ENCODE results near the gene ANKRD35.
"Not testable (repeated sequence)": the region's sequence is repeated elsewhere in the genome, so short reads cannot be mapped to it uniquely, and the experiment has no call there.

ANKRD35 gene

DNA sequence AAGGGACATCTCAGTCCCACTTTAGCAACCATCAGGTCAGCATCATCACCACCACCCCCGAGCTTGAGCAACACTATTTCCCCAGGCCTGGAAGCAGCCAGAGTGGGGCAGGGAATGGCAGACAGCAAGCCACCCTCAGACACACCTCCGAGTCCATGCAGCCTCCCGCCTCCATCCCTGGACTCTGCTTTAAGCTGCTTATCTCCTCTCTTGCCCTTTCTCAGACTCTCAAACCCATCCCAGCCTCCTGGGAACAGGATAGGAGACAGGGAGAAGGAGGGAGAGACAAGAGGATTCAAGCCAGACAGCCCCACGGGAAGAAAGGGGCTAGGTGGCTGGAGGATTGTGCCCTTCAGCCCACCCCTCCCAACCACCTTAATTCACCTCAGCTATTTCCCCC, 28.5 kb downstream of the ANKRD35 start:
- FAIRE-seq = no peak

GRCh38 chr1:145855426-145855948, 30.2 kb downstream of the ANKRD35 start:
- no peak for FAIRE-seq

GRCh38 chr1:145849356-145850160, 36.1 kb downstream of the ANKRD35 start:
- no peak for FAIRE-seq

DNA sequence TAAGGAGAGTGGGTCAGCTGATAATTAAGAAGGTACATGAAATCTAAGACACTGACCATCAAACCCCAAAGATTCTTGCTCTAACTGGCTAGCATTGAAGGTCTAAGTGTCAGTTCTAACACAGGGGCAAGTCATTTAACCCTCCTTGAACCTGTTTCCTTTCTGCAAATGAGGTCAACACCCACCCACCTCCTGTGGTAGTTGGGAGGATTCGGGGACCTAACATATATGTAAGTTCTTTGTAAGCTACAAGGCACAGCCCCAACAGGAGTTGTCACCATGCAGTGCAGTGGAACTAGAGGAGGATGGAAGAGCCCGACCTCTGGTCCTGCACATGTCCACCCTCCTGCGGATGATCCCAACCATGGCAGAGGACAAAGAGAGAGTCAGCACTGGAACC, 37.8 kb downstream of the ANKRD35 start:
- FAIRE-seq = no peak

DNA sequence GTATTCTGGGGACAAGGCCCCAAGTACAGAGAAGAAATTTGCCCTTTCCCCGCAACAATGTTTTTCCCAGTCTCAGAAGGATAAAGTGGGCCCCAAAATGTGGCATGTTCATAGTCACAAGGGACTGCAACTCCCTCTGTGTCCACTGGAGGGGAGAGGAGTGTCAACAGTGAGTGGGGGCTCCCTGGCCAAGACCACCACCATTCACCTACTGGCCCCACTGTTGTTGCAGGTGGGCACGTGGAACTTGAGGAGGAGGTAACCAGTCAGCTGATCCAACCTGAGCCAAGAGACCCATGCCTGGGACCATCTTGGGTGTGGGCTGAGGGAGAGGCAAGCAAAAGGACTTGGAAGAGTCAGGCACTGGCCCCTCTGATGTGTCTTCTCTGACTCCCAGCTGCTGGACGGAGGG, 39.5 kb downstream of the ANKRD35 start:
- FAIRE-seq = no peak

GRCh38 chr1:145845514-145846161, 40.0 kb downstream of the ANKRD35 start, which contains the start of gene NUDT17:
Gene NUDT17, plus strand, starts transcription at chr1:145845630. Its CDS starts 11 bp downstream, at chr1:145845641.
- FAIRE-seq = peak; percentile 28

- no peak for FAIRE-seq
Observed at GRCh38 chr1:145845144-145845513, 40.5 kb downstream of the ANKRD35 start.

DNA sequence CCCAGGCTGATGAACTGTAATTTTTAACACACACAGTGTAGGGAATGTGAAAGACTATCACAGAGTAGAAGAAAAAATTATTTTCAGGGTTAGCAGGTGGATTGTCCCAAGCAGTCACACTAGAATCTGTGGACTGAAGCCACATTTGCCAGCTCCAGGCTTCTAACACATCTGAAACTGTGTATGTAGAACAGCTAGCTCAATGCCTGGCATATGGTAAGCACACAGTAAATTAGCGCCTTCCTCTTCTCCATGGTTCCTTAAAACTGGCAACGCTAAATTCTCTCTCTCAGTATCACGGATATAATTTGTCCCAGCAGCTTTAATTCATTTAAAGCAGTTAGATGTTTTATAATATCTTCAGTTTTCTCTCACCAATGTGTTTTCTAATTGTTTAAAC, 42.6 kb downstream of the ANKRD35 start:
- no peak for FAIRE-seq

- FAIRE-seq = no peak
Observed at GRCh38 chr1:145837656-145838055, 48.0 kb downstream of the ANKRD35 start.

GRCh38 chr1:145830810-145831209, 54.9 kb downstream of the ANKRD35 start:
- not testable (repeated sequence) for FAIRE-seq

DNA sequence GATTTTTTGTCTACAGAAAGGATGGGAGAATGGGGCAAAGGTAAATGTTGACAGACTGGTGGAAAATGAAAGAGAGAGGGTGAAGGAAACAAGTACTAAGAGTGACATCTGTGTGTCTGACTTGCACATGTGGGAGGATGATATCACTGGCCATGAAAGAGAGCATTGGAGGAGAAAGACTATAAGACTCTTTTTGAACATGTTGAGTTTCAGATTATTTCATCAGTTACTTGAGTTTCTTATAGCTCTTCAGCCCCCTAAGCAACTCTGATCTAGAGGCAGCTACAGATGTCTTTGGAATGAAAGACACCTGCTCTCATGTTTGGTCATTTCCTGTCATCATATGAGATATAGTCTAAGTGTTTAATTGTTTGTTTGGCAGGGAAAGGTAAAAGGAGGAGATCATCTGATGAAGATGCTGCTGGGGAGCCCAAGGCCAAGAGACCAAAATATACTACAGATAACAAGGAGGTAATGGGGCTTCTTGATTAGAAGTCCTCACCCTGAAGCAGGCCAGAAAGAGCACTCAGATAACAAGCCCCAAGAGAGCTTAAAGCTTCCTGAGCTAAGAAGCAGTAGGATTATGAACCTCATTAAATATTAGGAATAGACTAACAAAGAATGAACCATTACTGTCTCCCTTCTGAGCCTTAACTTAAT, 57.2 kb downstream of the ANKRD35 start:
- FAIRE-seq = no peak

DNA sequence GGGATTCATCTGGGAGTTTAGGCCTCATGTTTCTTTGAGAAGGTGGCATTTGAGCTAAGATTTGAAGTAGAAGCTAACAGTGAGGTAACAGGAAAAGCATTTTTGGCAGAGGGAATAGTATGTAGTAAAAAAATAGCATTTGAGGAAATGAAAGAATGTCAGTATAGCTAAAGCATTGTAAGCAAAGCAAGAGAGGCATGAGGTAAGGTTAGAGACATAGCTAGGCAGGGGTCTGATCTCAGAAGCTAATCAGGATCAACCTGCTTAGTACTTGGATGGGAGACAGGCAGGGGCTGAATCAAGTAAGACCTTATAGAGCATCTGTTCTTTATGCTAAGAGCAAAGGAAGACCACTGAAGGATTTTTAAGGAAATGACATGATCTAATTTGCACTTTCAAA, 57.7 kb downstream of the ANKRD35 start:
- no peak for FAIRE-seq

DNA sequence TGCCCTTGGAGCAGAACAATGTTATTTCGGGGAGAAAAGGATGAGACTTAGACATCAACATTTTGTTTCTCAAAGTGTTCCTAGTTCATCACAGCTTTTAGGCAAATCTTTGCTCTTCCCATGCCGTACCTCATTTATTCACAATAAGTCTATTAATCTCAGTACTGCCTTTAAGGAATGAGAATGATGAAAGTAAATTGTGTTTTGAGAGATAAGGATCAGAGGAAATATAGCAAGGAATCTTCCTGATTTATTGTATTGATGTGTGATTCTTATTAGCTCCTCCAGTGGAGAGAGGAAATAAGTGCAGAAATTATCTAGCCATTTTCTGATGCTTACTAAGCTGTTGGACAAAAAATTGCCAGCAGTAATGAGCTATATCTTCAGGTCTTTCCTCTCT, 59.6 kb downstream of the ANKRD35 start:
- FAIRE-seq = no peak

- no peak for FAIRE-seq
Observed at GRCh38 chr1:145824499-145824842, 61.2 kb downstream of the ANKRD35 start.

- FAIRE-seq = peak; percentile 29
Observed at GRCh38 chr1:145823565-145824498, 61.8 kb downstream of the ANKRD35 start, which contains the start of the genes POLR3C and RNF115. Gene POLR3C, plus strand, starts transcription at chr1:145824200. Its CDS starts 1,577 bp downstream, at chr1:145825777. Gene RNF115, minus strand, starts transcription at chr1:145824095. Its CDS starts 222 bp downstream, at chr1:145823873.

DNA sequence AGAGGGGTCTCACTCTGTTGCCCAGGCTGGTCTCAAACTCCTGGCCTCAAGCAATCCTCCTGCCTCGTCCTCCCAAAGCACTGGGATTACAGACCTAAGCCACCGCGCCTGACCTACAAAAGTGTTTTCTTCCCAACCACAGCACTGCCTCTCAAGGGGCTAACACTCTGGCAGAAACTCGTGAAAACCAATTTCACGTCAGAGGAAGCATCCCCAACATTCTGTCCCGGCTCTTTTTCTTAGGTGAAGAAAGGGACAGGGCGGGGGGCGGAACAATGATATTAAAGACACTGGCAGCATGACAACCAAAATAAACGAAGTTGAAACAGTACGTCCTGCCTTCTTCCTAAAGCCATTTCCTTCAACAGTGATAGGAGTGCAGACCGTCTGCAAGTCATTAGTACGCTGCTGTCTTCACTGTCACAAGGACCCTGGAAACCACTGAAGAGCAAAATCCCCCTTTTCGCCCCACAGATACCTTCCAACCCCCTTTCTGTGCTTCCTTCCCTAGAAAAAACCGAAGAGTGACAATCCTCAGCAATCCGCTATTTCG, 62.8 kb downstream of the ANKRD35 start:
- not testable (repeated sequence) for FAIRE-seq

DNA sequence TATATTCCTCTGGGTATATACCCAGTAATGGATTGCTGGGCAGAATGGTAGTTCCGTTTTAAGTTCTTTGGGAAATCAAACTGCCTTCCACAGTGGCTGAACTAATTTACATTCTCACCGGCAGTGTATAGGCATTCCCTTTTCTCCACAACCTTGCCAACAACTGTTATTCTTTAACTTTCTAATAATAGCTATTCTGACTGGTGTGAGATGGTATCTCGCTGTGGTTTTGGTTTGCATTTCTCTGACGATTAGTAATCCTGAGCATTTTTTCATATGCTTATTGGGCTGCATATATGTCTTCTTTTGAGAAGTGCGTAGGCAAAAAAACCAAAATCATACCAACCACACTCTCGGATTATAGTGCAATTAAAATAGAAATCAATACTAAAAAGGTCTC, 67.6 kb downstream of the ANKRD35 start:
- FAIRE-seq = not testable (repeated sequence)

All from TTC549 (cell line).